ENCODE data around the gene ZNF462.

DNA sequence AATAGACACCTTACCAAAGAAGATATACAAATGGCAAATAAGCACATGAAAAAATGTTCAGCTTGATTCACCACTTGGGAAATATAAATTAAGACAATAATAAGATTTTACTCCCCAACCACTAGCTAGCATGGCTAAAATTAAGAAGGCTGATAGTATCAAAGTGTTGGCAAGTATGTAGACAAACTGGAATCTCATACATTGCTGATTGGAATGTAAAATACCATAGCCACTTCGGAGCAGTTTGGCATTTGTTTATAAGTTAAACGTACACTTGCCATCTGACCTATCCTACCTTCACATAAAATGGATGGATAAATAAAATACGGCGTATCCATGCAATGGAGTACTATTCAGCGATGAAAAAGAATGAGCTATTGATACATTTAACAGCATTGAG is 129.2 kb downstream of the ZNF462 start:
- no peak for TF ChIP-seq CTCF (IDR thresholded peaks at IDR 0.05)
- no peak for TF ChIP-seq FOXJ3 (CRISPR knock-in tag; IDR thresholded peaks at IDR 0.05; ENCODE audit: borderline replicate concordance)
- no peak for TF ChIP-seq ZNF263 (CRISPR knock-in tag; IDR thresholded peaks at IDR 0.05; ENCODE audit: low read depth)
- TF ChIP-seq, protein P1, sequence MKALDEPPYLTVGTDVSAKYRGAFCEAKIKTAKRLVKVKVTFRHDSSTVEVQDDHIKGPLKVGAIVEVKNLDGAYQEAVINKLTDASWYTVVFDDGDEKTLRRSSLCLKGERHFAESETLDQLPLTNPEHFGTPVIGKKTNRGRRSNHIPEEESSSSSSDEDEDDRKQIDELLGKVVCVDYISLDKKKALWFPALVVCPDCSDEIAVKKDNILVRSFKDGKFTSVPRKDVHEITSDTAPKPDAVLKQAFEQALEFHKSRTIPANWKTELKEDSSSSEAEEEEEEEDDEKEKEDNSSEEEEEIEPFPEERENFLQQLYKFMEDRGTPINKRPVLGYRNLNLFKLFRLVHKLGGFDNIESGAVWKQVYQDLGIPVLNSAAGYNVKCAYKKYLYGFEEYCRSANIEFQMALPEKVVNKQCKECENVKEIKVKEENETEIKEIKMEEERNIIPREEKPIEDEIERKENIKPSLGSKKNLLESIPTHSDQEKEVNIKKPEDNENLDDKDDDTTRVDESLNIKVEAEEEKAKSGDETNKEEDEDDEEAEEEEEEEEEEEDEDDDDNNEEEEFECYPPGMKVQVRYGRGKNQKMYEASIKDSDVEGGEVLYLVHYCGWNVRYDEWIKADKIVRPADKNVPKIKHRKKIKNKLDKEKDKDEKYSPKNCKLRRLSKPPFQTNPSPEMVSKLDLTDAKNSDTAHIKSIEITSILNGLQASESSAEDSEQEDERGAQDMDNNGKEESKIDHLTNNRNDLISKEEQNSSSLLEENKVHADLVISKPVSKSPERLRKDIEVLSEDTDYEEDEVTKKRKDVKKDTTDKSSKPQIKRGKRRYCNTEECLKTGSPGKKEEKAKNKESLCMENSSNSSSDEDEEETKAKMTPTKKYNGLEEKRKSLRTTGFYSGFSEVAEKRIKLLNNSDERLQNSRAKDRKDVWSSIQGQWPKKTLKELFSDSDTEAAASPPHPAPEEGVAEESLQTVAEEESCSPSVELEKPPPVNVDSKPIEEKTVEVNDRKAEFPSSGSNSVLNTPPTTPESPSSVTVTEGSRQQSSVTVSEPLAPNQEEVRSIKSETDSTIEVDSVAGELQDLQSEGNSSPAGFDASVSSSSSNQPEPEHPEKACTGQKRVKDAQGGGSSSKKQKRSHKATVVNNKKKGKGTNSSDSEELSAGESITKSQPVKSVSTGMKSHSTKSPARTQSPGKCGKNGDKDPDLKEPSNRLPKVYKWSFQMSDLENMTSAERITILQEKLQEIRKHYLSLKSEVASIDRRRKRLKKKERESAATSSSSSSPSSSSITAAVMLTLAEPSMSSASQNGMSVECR (CRISPR knock-in tag; IDR thresholded peaks at IDR 0.05; ENCODE audit: borderline replicate concordance): no peak
- no peak for TF ChIP-seq CREB1 (CRISPR knock-in tag; IDR thresholded peaks at IDR 0.05)
- no peak for TF ChIP-seq ZNF512 (CRISPR knock-in tag; IDR thresholded peaks at IDR 0.05; ENCODE audit: borderline replicate concordance)
- no peak for TF ChIP-seq TEAD4 (CRISPR knock-in tag; IDR thresholded peaks at IDR 0.05)
- TF ChIP-seq IRF1 (CRISPR knock-in tag; IDR thresholded peaks at IDR 0.05): no peak
- TF ChIP-seq ZNF138 (CRISPR knock-in tag; conservative IDR thresholded peaks at IDR 0.05): no peak
- TF ChIP-seq, protein P2, sequence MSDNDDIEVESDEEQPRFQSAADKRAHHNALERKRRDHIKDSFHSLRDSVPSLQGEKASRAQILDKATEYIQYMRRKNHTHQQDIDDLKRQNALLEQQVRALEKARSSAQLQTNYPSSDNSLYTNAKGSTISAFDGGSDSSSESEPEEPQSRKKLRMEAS (CRISPR knock-in tag; IDR thresholded peaks at IDR 0.05): no peak
- no peak for TF ChIP-seq JUN (CRISPR knock-in tag; IDR thresholded peaks at IDR 0.05)
- no peak for TF ChIP-seq ESRRA (CRISPR knock-in tag; IDR thresholded peaks at IDR 0.05; ENCODE audit: borderline replicate concordance)
- TF ChIP-seq ZBTB21 (CRISPR knock-in tag; IDR thresholded peaks at IDR 0.05; ENCODE audit: borderline replicate concordance): no peak
